K562 (cell line): Measurements from ENCODE around the gene C9orf50. TPM values are rescaled to one million over a fixed set of nuclear protein-coding genes. Genes with fewer than 3 reads are reported as not detected.

Experiments used
- BCOR ChIP-seq: fragments of 450-650 bp; IDR thresholded peaks from 2 replicates; pipeline ENCODE4 v1.6.1; 2016
- C11orf30 ChIP-seq: fragments of 450-650 bp; IDR thresholded peaks from 2 replicates; pipeline ENCODE4 v1.6.1; 2016; ENCODE audit warnings: low read depth, mild to moderate bottlenecking
- CBX2 ChIP-seq: fragments of 200-600 bp; sonication (generic); IDR thresholded peaks from one replicate; pipeline ENCODE4 v1.6.1; 2012; ENCODE audit warnings: mild to moderate bottlenecking, low read length, inconsistent platforms; ENCODE audit not compliant: insufficient read depth, poor library complexity, severe bottlenecking
- GABPB1 ChIP-seq: sonication (generic); formaldehyde crosslinking; IDR thresholded peaks from 2 replicates; pipeline ENCODE4 v1.8.0; 2022; ENCODE audit warnings: mild to moderate bottlenecking, missing genetic modification reagents
- HDAC2 ChIP-seq: fragments of 450-650 bp; IDR thresholded peaks from 2 replicates; pipeline ENCODE4 v1.6.1; 2016; ENCODE audit warnings: mild to moderate bottlenecking
- HOXB6 ChIP-seq: fragments of 250-450 bp; sonication (Bioruptor Pico); IDR thresholded peaks from 2 replicates; pipeline ENCODE4 v1.5.1; 2022; ENCODE audit warnings: mild to moderate bottlenecking, borderline replicate concordance
- MTA1 ChIP-seq: fragments of 450-650 bp; IDR thresholded peaks from 2 replicates; pipeline ENCODE4 v1.6.1; 2017; ENCODE audit warnings: borderline replicate concordance
- NCOA6 ChIP-seq: fragments of 450-650 bp; IDR thresholded peaks from 2 replicates; pipeline ENCODE4 v1.6.1; 2017; ENCODE audit warnings: mild to moderate bottlenecking
- NR2F6 ChIP-seq: fragments of 450-650 bp; formaldehyde crosslinking; IDR thresholded peaks from 2 replicates; pipeline ENCODE4 v1.4.0; 2020; ENCODE audit warnings: mild to moderate bottlenecking
- RBM15 ChIP-seq: fragments of 200-400 bp; formaldehyde crosslinking; IDR thresholded peaks from 2 replicates; pipeline ENCODE4 v1.6.1; 2018; ENCODE audit warnings: mild to moderate bottlenecking, low read length, moderate library complexity; ENCODE audit not compliant: insufficient read depth
- SMARCA4 ChIP-seq: fragments of 450-650 bp; IDR thresholded peaks from 2 replicates; pipeline ENCODE4 v1.6.1; 2016
- TAF1 ChIP-seq: IDR thresholded peaks from 2 replicates; pipeline ENCODE4 v1.6.1; 2011; ENCODE audit warnings: mild to moderate bottlenecking, low read length, moderate library complexity; ENCODE audit not compliant: insufficient read depth, control insufficient read depth, severe bottlenecking; ENCODE audit errors: extremely low read depth
- TOE1 ChIP-seq, 2 experiments: fragments of 450-650 bp in 1 of 2; sonication (generic) in 1 of 2; formaldehyde crosslinking in 1 of 2; IDR thresholded peaks; 2 replicates each; pipeline versions ENCODE4 v1.7.1 to v1.8.0; 2016 to 2022; ENCODE audit warnings: borderline replicate concordance in 2 of 2, mild to moderate bottlenecking in 2 of 2, antibody characterized with exemption in 1 of 2, inconsistent platforms in 1 of 2, low read depth in 1 of 2, missing genetic modification reagents in 1 of 2, moderate library complexity in 1 of 2
- ZBTB8A ChIP-seq: fragments of 450-650 bp; IDR thresholded peaks from 2 replicates; pipeline ENCODE4 v1.6.1; 2018; ENCODE audit warnings: mild to moderate bottlenecking, moderate library complexity; ENCODE audit not compliant: partially characterized antibody
- ZC3H4 ChIP-seq: sonication (generic); formaldehyde crosslinking; IDR thresholded peaks from 2 replicates; pipeline ENCODE4 v1.9.0; 2021; ENCODE audit warnings: missing genetic modification reagents, borderline replicate concordance
- ZNF561 ChIP-seq: fragments of 450-650 bp; formaldehyde crosslinking; conservative IDR thresholded peaks from 2 replicates; pipeline ENCODE4 v1.4.0; 2020; ENCODE audit warnings: mild to moderate bottlenecking, moderate library complexity
- ZNF75A ChIP-seq: fragments of 450-650 bp; formaldehyde crosslinking; IDR thresholded peaks from 2 replicates; pipeline ENCODE4 v1.4.0; 2020; ENCODE audit warnings: mild to moderate bottlenecking
- polyA plus RNA-seq, 8 experiments: library from polyadenylated mRNA; depleted of rRNA in 4 of 8; stranded (reverse) in 5 of 8; unstranded in 3 of 8; fragments of >200 nt; fragmentation: Nextera tagmentation in 2 of 8; fragmentation: Illumina TruSeq in 1 of 8; extraction: Ambion mirVana in 2 of 8; extraction: Trizol in 1 of 8; gene quantifications; 2 replicates each; pipeline versions ENCODE4 v1.2.1 to v1.2.3, GENCODE V29; 2011 to 2014; ENCODE audit warnings: inconsistent platforms in 1 of 8, missing spikeins in 1 of 8
- total RNA-seq, 7 experiments: library from RNA; depleted of rRNA in 6 of 7; stranded (reverse); fragments of >200 nt in 6 of 7; fragmentation: Illumina TruSeq in 2 of 7; extraction: Trizol in 2 of 7; gene quantifications; 2 replicates each; pipeline versions ENCODE4 v1.2.1 to v1.2.3, GENCODE V29; 2011 to 2021; ENCODE audit warnings: low replicate concordance in 1 of 7
- TF ChIP-seq, protein P1 (sequence below), 3 experiments: fragments of 200-800 bp in 1 of 3; fragments of 250-450 bp in 1 of 3; fragments of 450-650 bp in 1 of 3; sonication (Bioruptor Pico) in 1 of 3; sonication (Bioruptor generic) in 1 of 3; formaldehyde crosslinking in 1 of 3; IDR thresholded peaks; 2 replicates each; pipeline versions ENCODE4 v1.6.1 to v1.8.0; 2016 to 2022; ENCODE audit warnings: mild to moderate bottlenecking in 2 of 3, missing genetic modification characterization in 2 of 3, missing compliant biosample characterization in 1 of 3, moderate library complexity in 1 of 3
- TF ChIP-seq, protein P2 (sequence below): fragments of 450-650 bp; IDR thresholded peaks from 2 replicates; pipeline ENCODE4 v1.6.1; 2016; ENCODE audit warnings: borderline replicate concordance
- TF ChIP-seq, protein P3 (sequence below): sonication (generic); formaldehyde crosslinking; IDR thresholded peaks from 2 replicates; pipeline ENCODE4 v1.8.0; 2022; ENCODE audit warnings: missing genetic modification reagents, mild to moderate bottlenecking, moderate library complexity, borderline replicate concordance

Gene C9orf50
- total and polyA plus RNA-seq, 9 of the 15 experiments (the other 6 are each of a cell fraction or from before 2014, with no cell fraction given): not detected

DNA sequence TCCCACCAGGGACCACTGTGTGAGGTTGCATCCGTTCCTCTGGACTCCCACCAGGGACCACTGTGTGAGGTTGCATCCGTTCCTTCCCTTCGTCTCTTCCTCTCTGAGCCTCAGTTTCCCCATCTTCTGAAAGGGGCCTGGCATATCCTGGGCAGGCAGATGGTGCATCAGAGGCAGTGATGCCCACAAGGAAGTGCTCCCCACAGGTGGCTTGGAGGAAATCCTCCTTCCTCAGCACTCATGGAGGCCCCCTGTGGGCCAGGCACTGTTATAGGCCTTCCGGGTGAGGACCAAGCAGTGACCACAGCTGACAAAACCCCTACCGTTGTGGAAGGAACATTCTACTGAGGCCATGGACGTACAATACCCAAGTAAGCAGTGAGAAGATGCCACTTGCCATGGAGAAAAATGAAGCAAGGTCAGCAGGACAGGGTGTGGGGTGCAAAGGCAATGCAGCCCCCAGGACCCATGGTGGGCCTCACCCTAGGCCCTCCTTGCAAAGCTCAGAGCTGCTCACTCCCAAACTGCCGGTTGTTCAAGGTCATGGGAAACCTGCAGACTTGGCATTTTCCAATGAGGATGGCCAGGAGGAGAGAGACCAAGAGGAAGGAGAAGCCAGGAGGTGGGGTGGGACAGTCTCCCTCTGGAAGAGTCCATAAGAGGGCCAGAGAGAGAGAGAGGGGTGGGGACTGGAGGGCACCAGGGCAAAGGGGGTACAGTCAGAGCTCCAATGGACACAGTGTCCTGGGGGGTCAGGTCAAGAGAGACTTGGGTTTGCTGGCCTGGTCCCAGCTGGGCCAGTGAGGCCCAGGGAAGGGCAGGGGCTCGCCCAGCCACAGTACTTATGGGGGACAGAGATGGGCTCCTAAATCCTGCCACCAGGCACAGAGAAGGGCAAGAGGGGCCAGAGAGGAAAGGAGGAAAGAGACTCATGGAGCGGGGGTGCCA lies 51.1 kb downstream of the C9orf50 start (continued):
- TF ChIP-seq ZC3H4 (CRISPR knock-in tag): no peak
- no peak for TF ChIP-seq NR2F6
- no peak for TF ChIP-seq SMARCA4
- no peak for TF ChIP-seq ZNF561 (CRISPR knock-in tag)
- TF ChIP-seq CBX2: no peak
- no peak for TF ChIP-seq TAF1
- TF ChIP-seq, protein P1, sequence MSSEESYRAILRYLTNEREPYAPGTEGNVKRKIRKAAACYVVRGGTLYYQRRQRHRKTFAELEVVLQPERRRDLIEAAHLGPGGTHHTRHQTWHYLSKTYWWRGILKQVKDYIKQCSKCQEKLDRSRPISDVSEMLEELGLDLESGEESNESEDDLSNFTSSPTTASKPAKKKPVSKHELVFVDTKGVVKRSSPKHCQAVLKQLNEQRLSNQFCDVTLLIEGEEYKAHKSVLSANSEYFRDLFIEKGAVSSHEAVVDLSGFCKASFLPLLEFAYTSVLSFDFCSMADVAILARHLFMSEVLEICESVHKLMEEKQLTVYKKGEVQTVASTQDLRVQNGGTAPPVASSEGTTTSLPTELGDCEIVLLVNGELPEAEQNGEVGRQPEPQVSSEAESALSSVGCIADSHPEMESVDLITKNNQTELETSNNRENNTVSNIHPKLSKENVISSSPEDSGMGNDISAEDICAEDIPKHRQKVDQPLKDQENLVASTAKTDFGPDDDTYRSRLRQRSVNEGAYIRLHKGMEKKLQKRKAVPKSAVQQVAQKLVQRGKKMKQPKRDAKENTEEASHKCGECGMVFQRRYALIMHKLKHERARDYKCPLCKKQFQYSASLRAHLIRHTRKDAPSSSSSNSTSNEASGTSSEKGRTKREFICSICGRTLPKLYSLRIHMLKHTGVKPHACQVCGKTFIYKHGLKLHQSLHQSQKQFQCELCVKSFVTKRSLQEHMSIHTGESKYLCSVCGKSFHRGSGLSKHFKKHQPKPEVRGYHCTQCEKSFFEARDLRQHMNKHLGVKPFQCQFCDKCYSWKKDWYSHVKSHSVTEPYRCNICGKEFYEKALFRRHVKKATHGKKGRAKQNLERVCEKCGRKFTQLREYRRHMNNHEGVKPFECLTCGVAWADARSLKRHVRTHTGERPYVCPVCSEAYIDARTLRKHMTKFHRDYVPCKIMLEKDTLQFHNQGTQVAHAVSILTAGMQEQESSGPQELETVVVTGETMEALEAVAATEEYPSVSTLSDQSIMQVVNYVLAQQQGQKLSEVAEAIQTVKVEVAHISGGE (CRISPR knock-in tag; IDR thresholded peaks at IDR 0.05): no peak
- TF ChIP-seq, protein P2, sequence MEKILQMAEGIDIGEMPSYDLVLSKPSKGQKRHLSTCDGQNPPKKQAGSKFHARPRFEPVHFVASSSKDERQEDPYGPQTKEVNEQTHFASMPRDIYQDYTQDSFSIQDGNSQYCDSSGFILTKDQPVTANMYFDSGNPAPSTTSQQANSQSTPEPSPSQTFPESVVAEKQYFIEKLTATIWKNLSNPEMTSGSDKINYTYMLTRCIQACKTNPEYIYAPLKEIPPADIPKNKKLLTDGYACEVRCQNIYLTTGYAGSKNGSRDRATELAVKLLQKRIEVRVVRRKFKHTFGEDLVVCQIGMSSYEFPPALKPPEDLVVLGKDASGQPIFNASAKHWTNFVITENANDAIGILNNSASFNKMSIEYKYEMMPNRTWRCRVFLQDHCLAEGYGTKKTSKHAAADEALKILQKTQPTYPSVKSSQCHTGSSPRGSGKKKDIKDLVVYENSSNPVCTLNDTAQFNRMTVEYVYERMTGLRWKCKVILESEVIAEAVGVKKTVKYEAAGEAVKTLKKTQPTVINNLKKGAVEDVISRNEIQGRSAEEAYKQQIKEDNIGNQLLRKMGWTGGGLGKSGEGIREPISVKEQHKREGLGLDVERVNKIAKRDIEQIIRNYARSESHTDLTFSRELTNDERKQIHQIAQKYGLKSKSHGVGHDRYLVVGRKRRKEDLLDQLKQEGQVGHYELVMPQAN: no peak
- 0 out of 2 replicates have a peak, but pooled peaks have one; percentile 45 for TF ChIP-seq MTA1
- TF ChIP-seq RBM15: no peak
- TF ChIP-seq BCOR: peak; percentile 78
- no peak for TF ChIP-seq HOXB6 (CRISPR knock-in tag)
- no peak for TF ChIP-seq NCOA6
- no peak for TF ChIP-seq ZNF75A (CRISPR knock-in tag)
- peak; percentile 7; the same call in 1 of the 2 replicates for TF ChIP-seq GABPB1 (CRISPR knock-in tag)
- TF ChIP-seq, protein P3, sequence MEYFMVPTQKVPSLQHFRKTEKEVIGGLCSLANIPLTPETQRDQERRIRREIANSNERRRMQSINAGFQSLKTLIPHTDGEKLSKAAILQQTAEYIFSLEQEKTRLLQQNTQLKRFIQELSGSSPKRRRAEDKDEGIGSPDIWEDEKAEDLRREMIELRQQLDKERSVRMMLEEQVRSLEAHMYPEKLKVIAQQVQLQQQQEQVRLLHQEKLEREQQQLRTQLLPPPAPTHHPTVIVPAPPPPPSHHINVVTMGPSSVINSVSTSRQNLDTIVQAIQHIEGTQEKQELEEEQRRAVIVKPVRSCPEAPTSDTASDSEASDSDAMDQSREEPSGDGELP (CRISPR knock-in tag): peak; percentile 84
- peak; percentile 52; the same call in 1 of the 2 replicates for TF ChIP-seq TOE1 (IDR thresholded peaks at IDR 0.05; ENCODE audit: borderline replicate concordance)
- no peak for TF ChIP-seq TOE1 (CRISPR knock-in tag; IDR thresholded peaks at IDR 0.05; ENCODE audit: borderline replicate concordance, low read depth)
- no peak for TF ChIP-seq ZBTB8A
- TF ChIP-seq HDAC2: peak; percentile 55; the same call in 1 of the 2 replicates
- peak; percentile 76 for TF ChIP-seq C11orf30
